Endodermal cell (in vitro differentiated cells): ENCODE measurements around the gene CDC27. TPM values are rescaled to one million over a fixed set of nuclear protein-coding genes. Genes with fewer than 3 reads are reported as not detected.

ENCODE experiments used
- DNase-seq: peaks from one replicate; pipeline ENCODE4 v3.0.0-alpha.2; 2017
- H3K27ac ChIP-seq: 2 replicates; pipeline ENCODE4 v1.5.1; 2013; ENCODE audit warnings: mild to moderate bottlenecking, low read depth, low read length, moderate library complexity
- H3K27me3 ChIP-seq: 2 replicates; pipeline ENCODE4 v1.6.1; 2013; ENCODE audit warnings: mild to moderate bottlenecking, low read length, moderate library complexity; ENCODE audit not compliant: insufficient read depth, control insufficient read depth, poor library complexity, severe bottlenecking
- H3K36me3 ChIP-seq: 2 replicates; pipeline ENCODE4 v1.7.0; 2013; ENCODE audit warnings: mild to moderate bottlenecking, low read length, moderate library complexity; ENCODE audit not compliant: control insufficient read depth, insufficient read depth
- H3K4me1 ChIP-seq: one replicate; pipeline ENCODE4 v1.7.0; 2013; ENCODE audit warnings: low read length; ENCODE audit not compliant: control insufficient read depth, insufficient read depth
- H3K4me3 ChIP-seq: 2 replicates; pipeline ENCODE4 v1.5.1; 2013; ENCODE audit warnings: mild to moderate bottlenecking, low read length, moderate library complexity
- H3K9ac ChIP-seq: 2 replicates; pipeline ENCODE4 v1.6.1; 2013; ENCODE audit warnings: mild to moderate bottlenecking, low read length, moderate library complexity; ENCODE audit not compliant: poor library complexity, severe bottlenecking; ENCODE audit errors: extremely low read depth
- H3K9me3 ChIP-seq: 2 replicates; pipeline ENCODE4 v1.6.1; 2013; ENCODE audit warnings: mild to moderate bottlenecking, low read length, moderate library complexity; ENCODE audit not compliant: control insufficient read depth
- H3K27ac Mint-ChIP-seq: 2 replicates; pipeline ENCODE4 v1.8.0; 2020; ENCODE audit warnings: mixed read lengths
- H3K27me3 Mint-ChIP-seq: 2 replicates; pipeline ENCODE4 v1.8.0; 2021; ENCODE audit warnings: mild to moderate bottlenecking, mixed read lengths; ENCODE audit not compliant: insufficient read depth
- H3K36me3 Mint-ChIP-seq: 2 replicates; pipeline ENCODE4 v1.8.0; 2020; ENCODE audit warnings: low read depth, mixed read lengths
- H3K4me1 Mint-ChIP-seq: 2 replicates; pipeline ENCODE4 v1.8.0; 2020; ENCODE audit warnings: mixed read lengths
- H3K4me3 Mint-ChIP-seq: 2 replicates; pipeline ENCODE4 v1.8.0; 2020; ENCODE audit warnings: mild to moderate bottlenecking, moderate library complexity, mixed read lengths
- H3K9me3 Mint-ChIP-seq: 2 replicates; pipeline ENCODE4 v1.8.0; 2020; ENCODE audit warnings: mild to moderate bottlenecking, mixed read lengths
- WGBS, 2 experiments: methylation state at CpG; one replicate each; pipeline versions ENCODE4 v1.1.5 to v1.1.7; 2013; ENCODE audit warnings: missing lambda C conversion rate in 2 of 2, mixed read lengths in 1 of 2; ENCODE audit not compliant: insufficient coverage in 1 of 2, insufficient read length in 1 of 2; 5-methylcytosine and 5-hydroxymethylcytosine counted together
- total RNA-seq, 2 donors: library from RNA; stranded (reverse); fragmentation: NEBNext Ultra II Directional in 1 of 2; extraction: Animal tissue kit (Norgen Biotek cat#: 25700) in 1 of 2; gene quantifications; 2 replicates in 1 of 2; 3 replicates in 1 of 2; pipeline ENCODE4 v1.2.1, GENCODE V29; 2021
- TF ChIP-seq, protein P1 (sequence below): fragments of 200-600 bp; sonication (generic); conservative IDR thresholded peaks from 2 replicates; pipeline ENCODE4 v1.5.0; 2021; ENCODE audit warnings: antibody characterized with exemption, mild to moderate bottlenecking

Gene CDC27
- total RNA-seq, 2 donors from 2014 or later, result 72.1 to 108 TPM

DNA sequence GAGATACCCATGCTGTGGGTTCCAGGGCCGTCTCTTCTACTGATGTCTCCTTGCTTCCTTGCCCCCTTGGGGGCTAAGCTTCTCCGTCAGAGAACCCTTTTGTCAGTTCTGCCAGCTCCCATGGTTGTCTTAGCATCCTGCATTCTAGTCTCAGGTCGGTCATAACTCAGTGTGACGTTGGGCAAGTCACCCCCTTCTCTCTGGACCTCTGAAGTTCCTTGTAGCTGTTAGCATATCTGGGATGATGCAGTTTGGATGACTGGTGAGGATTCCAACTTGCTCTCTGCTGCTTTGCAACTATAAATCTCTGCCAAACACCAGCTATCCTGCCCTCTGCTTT, 11.2 kb upstream of the CDC27 start:
- Mint-ChIP-seq H3K27me3 (peaks cover 3% of the 10 kb centered on the region), H3K4me1 (peaks cover 11% of the 10 kb centered on the region), H3K4me3 (no peak overlapping the region), H3K36me3 (no peaks in the 10 kb centered on the region), H3K9me3 (no peaks in the 10 kb centered on the region), H3K27ac (no peak overlapping the region)
- DNase-seq, result no peak
- H3K9me3 ChIP-seq, result no peaks in the 10 kb centered on the region
- TF ChIP-seq, protein P1, sequence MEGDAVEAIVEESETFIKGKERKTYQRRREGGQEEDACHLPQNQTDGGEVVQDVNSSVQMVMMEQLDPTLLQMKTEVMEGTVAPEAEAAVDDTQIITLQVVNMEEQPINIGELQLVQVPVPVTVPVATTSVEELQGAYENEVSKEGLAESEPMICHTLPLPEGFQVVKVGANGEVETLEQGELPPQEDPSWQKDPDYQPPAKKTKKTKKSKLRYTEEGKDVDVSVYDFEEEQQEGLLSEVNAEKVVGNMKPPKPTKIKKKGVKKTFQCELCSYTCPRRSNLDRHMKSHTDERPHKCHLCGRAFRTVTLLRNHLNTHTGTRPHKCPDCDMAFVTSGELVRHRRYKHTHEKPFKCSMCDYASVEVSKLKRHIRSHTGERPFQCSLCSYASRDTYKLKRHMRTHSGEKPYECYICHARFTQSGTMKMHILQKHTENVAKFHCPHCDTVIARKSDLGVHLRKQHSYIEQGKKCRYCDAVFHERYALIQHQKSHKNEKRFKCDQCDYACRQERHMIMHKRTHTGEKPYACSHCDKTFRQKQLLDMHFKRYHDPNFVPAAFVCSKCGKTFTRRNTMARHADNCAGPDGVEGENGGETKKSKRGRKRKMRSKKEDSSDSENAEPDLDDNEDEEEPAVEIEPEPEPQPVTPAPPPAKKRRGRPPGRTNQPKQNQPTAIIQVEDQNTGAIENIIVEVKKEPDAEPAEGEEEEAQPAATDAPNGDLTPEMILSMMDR, result no peak
- peaks cover under 1% of the 10 kb centered on the region for H3K4me1 ChIP-seq
- no peaks in the 10 kb centered on the region for H3K36me3 ChIP-seq
- H3K4me3 ChIP-seq, result no peak overlapping the region
- H3K27ac ChIP-seq, result no peak overlapping the region
- WGBS, 2 experiments, result 77 to 87% methylated on average over 3 to 4 of the region's 4 CpGs
- no peak overlapping the region for H3K9ac ChIP-seq
- no peaks in the 10 kb centered on the region for H3K27me3 ChIP-seq

DNA sequence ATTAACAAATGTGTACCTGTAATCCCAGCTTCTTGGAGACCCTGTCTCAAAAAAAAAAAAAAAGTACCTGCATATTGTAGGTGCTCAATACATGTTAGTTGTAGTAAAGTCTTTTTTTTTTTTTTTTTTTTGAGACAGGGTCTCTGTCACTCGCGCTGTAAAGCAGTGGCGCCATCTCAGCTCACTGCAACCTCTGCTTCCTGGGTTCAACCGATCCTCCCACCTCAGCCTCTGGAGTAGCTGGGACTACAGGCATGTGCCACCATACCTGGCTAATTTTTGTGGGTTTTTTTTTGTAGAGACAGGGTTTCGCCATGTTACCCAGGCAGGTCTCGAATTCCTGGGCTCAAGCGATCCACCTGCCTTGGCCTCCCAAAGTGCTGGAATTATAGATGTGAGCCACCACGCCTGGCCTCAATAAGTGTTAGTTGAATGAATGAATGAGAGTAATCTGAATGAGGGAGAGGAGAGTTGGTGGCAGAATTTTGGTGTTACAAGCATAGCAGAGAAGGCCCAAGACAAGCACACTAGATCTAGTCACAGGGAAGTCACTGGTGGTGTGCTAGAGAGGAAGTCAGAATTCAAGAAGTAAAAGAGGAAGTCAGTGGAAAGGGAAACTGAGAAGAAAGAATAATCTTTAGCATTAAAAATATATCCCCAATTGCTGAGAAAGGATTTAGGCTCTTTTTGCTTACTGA, 10.7 kb upstream of the CDC27 start:
- H3K27me3 Mint-ChIP-seq, result peaks cover under 1% of the 10 kb centered on the region
- 93 to 96% methylated on average over 7 to 8 of the region's 8 CpGs for WGBS, 2 experiments
- Histone ChIP-seq H3K4me3 (no peak overlapping the region), H3K27ac (no peak overlapping the region), H3K4me1 (no peaks in the 10 kb centered on the region), H3K9ac (no peak overlapping the region), H3K9me3 (no peaks in the 10 kb centered on the region), H3K27me3 (no peaks in the 10 kb centered on the region), H3K36me3 (no peaks in the 10 kb centered on the region)
- no peak overlapping the region for H3K4me3 Mint-ChIP-seq
- DNase-seq, result no peak
- TF ChIP-seq, protein P1, result no peak
- no peaks in the 10 kb centered on the region for H3K9me3 Mint-ChIP-seq
- H3K27ac Mint-ChIP-seq, result no peak overlapping the region
- no peaks in the 10 kb centered on the region for H3K36me3 Mint-ChIP-seq
- peaks cover 5% of the 10 kb centered on the region for H3K4me1 Mint-ChIP-seq

DNA sequence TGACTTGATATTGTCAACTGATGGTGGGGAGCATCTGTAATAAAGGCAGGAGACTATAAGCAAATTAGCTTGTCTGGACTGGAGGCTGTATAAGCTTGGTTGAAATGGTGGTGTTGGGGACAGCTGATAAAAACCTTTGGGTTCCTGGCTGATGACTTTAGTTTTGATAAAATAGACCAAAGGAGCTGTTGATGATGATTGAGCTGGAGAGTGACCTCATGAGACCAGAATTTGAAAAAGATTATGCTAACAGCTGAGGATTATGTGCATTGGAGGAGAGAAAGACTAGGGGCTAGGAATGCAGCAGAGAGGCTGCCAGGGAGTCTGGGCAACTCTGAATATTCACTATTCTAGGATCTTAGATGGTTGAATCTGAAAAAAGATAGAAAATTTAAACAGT, 8.7 kb upstream of the CDC27 start:
- Histone ChIP-seq H3K27me3 (no peaks in the 10 kb centered on the region), H3K27ac (no peak overlapping the region), H3K4me3 (no peak overlapping the region), H3K36me3 (no peaks in the 10 kb centered on the region), H3K4me1 (no peaks in the 10 kb centered on the region), H3K9me3 (no peaks in the 10 kb centered on the region), H3K9ac (no peak overlapping the region)
- TF ChIP-seq, protein P1, result no peak
- no peak overlapping the region for H3K27ac Mint-ChIP-seq
- H3K27me3 Mint-ChIP-seq, result no peaks in the 10 kb centered on the region
- DNase-seq, result no peak
- no peak overlapping the region for H3K4me3 Mint-ChIP-seq
- H3K36me3 Mint-ChIP-seq, result no peaks in the 10 kb centered on the region
- H3K4me1 Mint-ChIP-seq, result peaks cover 7% of the 10 kb centered on the region
- H3K9me3 Mint-ChIP-seq, result peaks cover 7% of the 10 kb centered on the region
